ENCODE measurements around the gene RAB3IL1. TPM values are rescaled to one million over a fixed set of nuclear protein-coding genes. Genes with fewer than 3 reads are reported as not detected.

RAB3IL1 gene
- total RNA-seq, 2 experiments from 2014 or later: not detected

GRCh38 chr11:61906522-61906909 lies 10.8 kb downstream of the RAB3IL1 start:
- Histone ChIP-seq H3K27ac (ENCODE audit: low read depth in 1 of 2, low read length in 2 of 2) (no peak overlapping the region), H3K36me3 (ENCODE audit: insufficient read depth, low read length) (no peaks in the 10 kb centered on the region), H3K27me3 (ENCODE audit: control insufficient read depth in 1 of 2, insufficient read depth in 2 of 2, low read length in 2 of 2) (no peaks in the 10 kb centered on the region), H3K9me3 (ENCODE audit: control insufficient read depth in 1 of 2, insufficient read depth in 1 of 2, low read length in 2 of 2) (no peaks in the 10 kb centered on the region), H3K4me3 (ENCODE audit: low read length) (no peak overlapping the region), H3K4me1 (ENCODE audit: insufficient read depth, low read length) (peaks cover 3% of the 10 kb centered on the region)
- Mint-ChIP-seq H3K4me3 (no peak overlapping the region), H3K36me3 (ENCODE audit: low read depth) (no peaks in the 10 kb centered on the region), H3K27me3 (peaks cover 5% of the 10 kb centered on the region), H3K4me1 (ENCODE audit: low read depth) (no peaks in the 10 kb centered on the region), H3K9me3 (no peaks in the 10 kb centered on the region), H3K27ac (no peak overlapping the region)
- intact Hi-C loops (cut with DNase I, micrococcal nuclease): no loop called here
- ATAC-seq (ENCODE audit: poor library complexity) (no peak), DNase-seq (no peak)
- TF ChIP-seq CTCF (IDR thresholded peaks at IDR 0.05): no peak
- ChIA-PET CTCF (interaction anchor here (1.1 kb wide), 1 partner anchor 41 kb away, joined by 3 read pairs; no protein-coding TSS in a partner anchor), POLR2A (no interaction called here)

- Mint-ChIP-seq H3K27ac (no peak overlapping the region), H3K4me3 (no peak overlapping the region), H3K27me3 (peaks cover 4% of the 10 kb centered on the region), H3K36me3 (ENCODE audit: low read depth) (no peaks in the 10 kb centered on the region), H3K4me1 (ENCODE audit: low read depth) (no peaks in the 10 kb centered on the region), H3K9me3 (no peaks in the 10 kb centered on the region)
- POLR2A ChIA-PET: no interaction called here
- ATAC-seq (ENCODE audit: poor library complexity): no peak
- H3K27ac ChIP-seq (ENCODE audit: low read depth in 1 of 2, low read length in 2 of 2): no peak overlapping the region
- CTCF ChIA-PET: interaction anchor here (1.0 to 1.1 kb wide), 2 partner anchors 42 to 176 kb away, joined by 3 read pairs; no protein-coding TSS in a partner anchor
- TF ChIP-seq CTCF (IDR thresholded peaks at IDR 0.05): no peak
- intact Hi-C loops (cut with DNase I, micrococcal nuclease): no loop called here
- no peak for DNase-seq
- H3K9me3 ChIP-seq (ENCODE audit: control insufficient read depth in 1 of 2, insufficient read depth in 1 of 2, low read length in 2 of 2): no peaks in the 10 kb centered on the region
- no peaks in the 10 kb centered on the region for H3K36me3 ChIP-seq (ENCODE audit: insufficient read depth, low read length)
- peaks cover 3% of the 10 kb centered on the region for H3K4me1 ChIP-seq (ENCODE audit: insufficient read depth, low read length)
- H3K27me3 ChIP-seq (ENCODE audit: control insufficient read depth in 1 of 2, insufficient read depth in 2 of 2, low read length in 2 of 2): no peaks in the 10 kb centered on the region
- no peak overlapping the region for H3K4me3 ChIP-seq (ENCODE audit: low read length)
These were observed 11.4 kb downstream of the RAB3IL1 start for GRCh38 chr11:61905801-61906521.

- no peak overlapping the region for H3K27ac Mint-ChIP-seq
- Histone ChIP-seq H3K27ac (ENCODE audit: low read depth in 1 of 2, low read length in 2 of 2) (no peak overlapping the region), H3K4me1 (ENCODE audit: insufficient read depth, low read length) (peaks cover 3% of the 10 kb centered on the region), H3K4me3 (ENCODE audit: low read length) (no peak overlapping the region), H3K9me3 (ENCODE audit: control insufficient read depth in 1 of 2, insufficient read depth in 1 of 2, low read length in 2 of 2) (no peaks in the 10 kb centered on the region), H3K36me3 (ENCODE audit: insufficient read depth, low read length) (no peaks in the 10 kb centered on the region), H3K27me3 (ENCODE audit: control insufficient read depth in 1 of 2, insufficient read depth in 2 of 2, low read length in 2 of 2) (no peaks in the 10 kb centered on the region)
- DNase-seq (no peak), ATAC-seq (ENCODE audit: poor library complexity) (no peak)
- no peaks in the 10 kb centered on the region for H3K27me3 Mint-ChIP-seq
- ChIA-PET CTCF (interaction anchor here (1.0 to 1.4 kb wide), 2 partner anchors 177 to 203 kb away, joined by 3 to 4 read pairs; no protein-coding TSS in a partner anchor), POLR2A (no interaction called here)
- intact Hi-C loops (cut with DNase I, micrococcal nuclease): no loop called here
- H3K9me3 Mint-ChIP-seq: no peaks in the 10 kb centered on the region
- H3K4me3 Mint-ChIP-seq: no peak overlapping the region
- TF ChIP-seq CTCF (IDR thresholded peaks at IDR 0.05): no peak
- no peaks in the 10 kb centered on the region for H3K36me3 Mint-ChIP-seq (ENCODE audit: low read depth)
- H3K4me1 Mint-ChIP-seq (ENCODE audit: low read depth): no peaks in the 10 kb centered on the region
These were observed 12.2 kb downstream of the RAB3IL1 start for GRCh38 chr11:61905067-61905696.
